Retinal pigment epithelial cell (primary cell): ENCODE results near the gene C1QTNF4.

Source experiments
- DNase-seq: peaks from one replicate; pipeline ENCODE4 v3.0.0-alpha.2; 2010; ENCODE audit warnings: low read depth
- H3K4me3 ChIP-seq: 2 replicates; pipeline ENCODE4 v1.5.1; 2011; ENCODE audit warnings: mild to moderate bottlenecking, low read length, control low read depth, moderate library complexity
- TF ChIP-seq, protein P1 (sequence below): conservative IDR thresholded peaks from 2 replicates; pipeline ENCODE4 v1.5.1; 2011; ENCODE audit warnings: low read depth, low read length, control low read depth, inconsistent platforms

The C1QTNF4 gene

DNA sequence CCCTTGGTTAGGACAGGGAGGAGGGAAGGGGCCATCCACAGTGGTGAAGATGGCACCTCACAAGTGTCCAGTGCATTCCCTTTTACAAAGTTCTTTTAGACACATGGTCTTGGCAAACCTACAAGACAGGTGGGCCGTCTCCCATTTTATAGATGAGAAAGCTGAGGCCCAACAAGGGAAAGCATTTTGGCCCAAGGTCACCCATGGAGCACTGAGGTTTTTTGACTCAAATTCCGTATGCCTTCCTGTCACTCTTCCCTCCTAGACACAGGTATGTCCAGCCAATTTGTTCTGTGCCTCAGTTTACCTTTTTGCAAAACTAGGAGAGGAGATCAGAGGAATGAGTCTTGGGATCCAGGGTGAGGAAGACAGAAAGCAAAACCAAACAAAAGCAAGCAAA lies 1.2 kb downstream of the C1QTNF4 start:
- no peak overlapping the region for H3K4me3 ChIP-seq
- TF ChIP-seq, protein P1, sequence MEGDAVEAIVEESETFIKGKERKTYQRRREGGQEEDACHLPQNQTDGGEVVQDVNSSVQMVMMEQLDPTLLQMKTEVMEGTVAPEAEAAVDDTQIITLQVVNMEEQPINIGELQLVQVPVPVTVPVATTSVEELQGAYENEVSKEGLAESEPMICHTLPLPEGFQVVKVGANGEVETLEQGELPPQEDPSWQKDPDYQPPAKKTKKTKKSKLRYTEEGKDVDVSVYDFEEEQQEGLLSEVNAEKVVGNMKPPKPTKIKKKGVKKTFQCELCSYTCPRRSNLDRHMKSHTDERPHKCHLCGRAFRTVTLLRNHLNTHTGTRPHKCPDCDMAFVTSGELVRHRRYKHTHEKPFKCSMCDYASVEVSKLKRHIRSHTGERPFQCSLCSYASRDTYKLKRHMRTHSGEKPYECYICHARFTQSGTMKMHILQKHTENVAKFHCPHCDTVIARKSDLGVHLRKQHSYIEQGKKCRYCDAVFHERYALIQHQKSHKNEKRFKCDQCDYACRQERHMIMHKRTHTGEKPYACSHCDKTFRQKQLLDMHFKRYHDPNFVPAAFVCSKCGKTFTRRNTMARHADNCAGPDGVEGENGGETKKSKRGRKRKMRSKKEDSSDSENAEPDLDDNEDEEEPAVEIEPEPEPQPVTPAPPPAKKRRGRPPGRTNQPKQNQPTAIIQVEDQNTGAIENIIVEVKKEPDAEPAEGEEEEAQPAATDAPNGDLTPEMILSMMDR, result no peak
- no peak for DNase-seq

DNA sequence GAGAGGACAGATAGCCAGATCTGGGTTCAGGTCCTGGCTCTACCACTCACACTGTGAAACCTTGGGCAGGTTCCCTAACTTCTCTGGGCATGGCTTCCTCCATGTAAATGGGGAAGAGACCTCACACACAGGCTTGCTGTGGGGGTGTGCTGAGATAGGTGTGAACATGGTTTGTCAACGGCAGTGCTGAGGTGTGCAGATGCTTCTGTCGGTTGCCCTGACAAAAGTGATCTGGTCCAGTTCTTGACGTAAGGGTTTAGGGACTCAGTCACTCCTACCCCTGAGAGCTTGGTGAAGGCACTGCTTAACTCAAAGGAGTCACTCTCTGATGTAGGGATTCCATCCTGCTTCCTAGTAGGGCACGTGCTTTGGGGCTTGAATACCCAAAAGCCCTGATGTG lies 2.0 kb downstream of the C1QTNF4 start:
- DNase-seq, result no peak
- TF ChIP-seq, protein P1, result no peak

DNA sequence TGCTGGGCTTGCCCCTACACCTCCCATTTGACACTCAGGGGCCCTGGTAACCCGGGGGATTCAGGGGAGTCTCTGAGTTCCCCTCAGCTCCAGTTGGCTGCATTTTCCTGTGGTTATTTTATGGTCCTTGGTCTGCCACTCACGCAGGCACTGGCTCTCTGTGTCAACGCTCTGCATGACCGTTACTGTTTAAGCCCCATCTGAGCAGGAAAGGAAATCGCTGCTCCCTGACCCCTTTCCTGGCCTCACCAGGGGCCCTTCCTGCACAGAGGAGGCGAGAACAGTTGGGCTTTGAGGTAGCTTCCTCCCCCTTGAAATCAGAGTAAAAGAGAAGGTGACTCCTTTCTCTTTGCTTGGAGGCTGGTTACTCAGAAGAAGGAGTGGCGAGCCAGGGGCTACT lies 2.4 kb downstream of the C1QTNF4 start:
- H3K4me3 ChIP-seq, result no peak overlapping the region
- TF ChIP-seq, protein P1, result no peak
- DNase-seq, result no peak

More for the DNA sequence above, 2.0 kb downstream of the C1QTNF4 start:
- no peak overlapping the region for H3K4me3 ChIP-seq

DNA sequence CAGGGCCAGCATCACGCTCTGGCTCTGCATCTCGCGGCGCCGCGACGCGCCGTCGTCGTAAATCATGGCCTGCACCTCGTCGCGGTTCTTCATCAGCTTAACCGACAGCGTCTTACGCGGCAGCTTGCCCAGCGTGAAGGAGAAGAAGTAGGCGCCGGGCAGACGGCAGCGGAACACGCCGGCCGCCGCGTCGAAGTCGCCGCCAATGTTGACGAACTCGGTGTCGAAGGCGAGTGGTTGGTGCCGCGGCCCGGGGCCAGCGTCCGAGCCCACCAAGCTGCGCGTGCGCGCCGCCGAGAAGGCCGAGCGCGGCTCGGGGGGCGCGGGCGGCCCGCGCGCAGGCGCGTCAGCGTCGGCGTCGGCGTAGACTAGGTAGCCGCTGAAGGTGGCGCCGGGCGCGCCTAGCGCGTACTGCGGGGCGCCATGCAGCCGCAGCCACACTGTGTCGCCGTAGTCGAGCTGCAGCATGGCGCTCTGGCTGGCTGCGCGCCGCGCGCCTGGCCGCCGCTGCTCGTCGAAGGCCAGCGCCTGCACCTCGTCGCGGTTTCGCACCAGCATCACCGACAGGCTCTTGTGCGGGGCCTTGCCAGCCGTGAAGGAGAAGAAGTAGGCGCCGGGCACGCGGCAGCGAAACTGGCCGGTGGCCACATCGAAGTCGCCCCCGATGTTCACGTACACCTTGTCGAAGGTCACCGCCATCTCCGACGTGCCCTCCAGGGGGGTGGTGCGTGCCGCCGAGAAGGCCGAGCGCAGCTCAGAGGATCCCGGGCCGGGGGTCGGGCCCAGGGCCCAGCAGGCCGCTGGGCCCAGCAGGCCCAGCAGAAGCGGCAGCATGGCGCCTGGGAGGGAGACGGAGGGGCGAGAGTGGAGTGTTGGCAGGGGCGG lies 4.0 kb downstream of the C1QTNF4 start:
- DNase-seq, result no peak
- TF ChIP-seq, protein P1, result no peak
- H3K4me3 ChIP-seq, result peak overlapping the region; percentile 5

DNA sequence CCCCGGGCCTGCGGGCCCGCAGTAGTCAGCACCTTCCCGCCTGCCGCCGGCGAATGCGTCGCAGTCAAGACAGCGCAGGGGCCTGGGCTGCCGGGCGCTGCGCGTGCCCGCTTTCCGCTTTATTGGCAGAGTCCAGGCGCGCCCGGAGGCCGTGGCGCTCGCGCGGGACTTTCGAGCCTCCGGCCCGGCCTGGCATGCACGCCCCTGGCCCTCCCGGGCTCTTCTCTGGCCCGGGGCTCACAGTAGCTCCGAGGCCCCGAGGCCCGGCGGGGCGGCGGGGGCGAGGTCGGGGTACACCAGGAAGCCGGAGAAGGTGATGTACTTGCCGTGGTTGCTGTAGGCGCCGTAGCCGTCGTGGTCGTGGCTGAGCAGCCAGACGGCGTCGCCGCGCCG lies 4.6 kb downstream of the C1QTNF4 start:
- H3K4me3 ChIP-seq, result no peak overlapping the region
- TF ChIP-seq, protein P1, result no peak
- DNase-seq, result no peak

DNA sequence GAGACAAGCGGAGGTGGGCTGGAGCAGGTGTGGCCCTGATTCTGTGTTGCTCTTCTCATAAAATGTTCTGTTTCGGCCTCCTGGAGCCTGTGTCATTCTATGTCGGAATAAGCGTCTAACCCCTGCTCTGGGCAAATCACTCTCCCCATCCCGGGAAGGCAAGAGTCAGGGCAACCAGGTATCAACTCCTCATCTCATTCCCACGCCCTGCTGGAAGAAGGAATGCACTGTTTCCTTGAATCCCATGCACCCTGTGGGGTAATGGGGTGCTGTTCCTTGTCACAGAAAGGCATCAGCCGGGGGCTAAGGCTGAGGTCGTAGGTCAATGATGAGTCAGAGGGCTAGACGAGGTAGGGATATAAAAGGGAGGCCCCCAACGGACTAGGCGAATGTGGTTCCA lies 5.1 kb downstream of the C1QTNF4 start:
- H3K4me3 ChIP-seq, result no peak overlapping the region
- TF ChIP-seq, protein P1, result no peak

DNA sequence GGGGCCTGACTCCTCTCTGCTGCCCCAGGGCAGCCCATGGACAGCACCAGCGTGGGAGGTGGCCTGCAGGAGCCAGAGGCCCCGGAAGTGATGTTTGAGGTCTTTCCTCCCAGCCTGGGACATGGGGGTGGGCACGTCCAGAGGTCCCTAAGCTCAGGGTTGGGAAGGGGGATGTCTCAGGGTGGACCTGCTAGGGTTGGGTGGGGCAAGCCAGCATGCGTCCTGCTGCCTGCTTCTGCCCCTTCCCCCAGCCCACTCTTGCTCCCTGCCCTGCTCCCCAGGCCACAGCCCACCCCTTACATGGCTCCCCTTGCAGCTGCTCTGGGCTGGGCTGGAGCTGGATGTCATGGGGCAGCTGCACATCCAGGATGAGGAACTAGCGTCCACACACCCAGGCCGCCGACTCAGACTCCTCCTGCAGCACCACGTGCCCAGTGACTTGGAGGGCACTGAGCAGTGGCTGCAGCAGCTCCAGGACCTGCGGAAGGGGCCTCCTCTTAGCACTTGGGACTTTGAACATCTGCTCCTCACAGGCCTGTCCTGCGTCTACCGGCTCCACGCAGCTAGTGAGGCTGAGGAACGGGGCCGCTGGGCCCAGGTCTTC lies 6.4 kb downstream of the C1QTNF4 start:
- TF ChIP-seq, protein P1, result no peak
- no peak overlapping the region for H3K4me3 ChIP-seq
- DNase-seq, result no peak

More for the DNA sequence above, 5.1 kb downstream of the C1QTNF4 start:
- DNase-seq, result no peak
